Measurements from ENCODE around the gene OXT.
A peak's percentile ranks its signal among the peaks of the same experiment; 100 is the strongest.

OXT gene

GRCh38 chr20:3094848-3095629, 23.6 kb downstream of the OXT start:
- H3K4me3 ChIP-seq (replicated peaks; ENCODE audit: low read depth, low read length): no peak overlapping the region

GRCh38 chr20:3100480-3100879, 29.1 kb downstream of the OXT start:
- H3K27me3 ChIP-seq (replicated peaks; ENCODE audit: control insufficient read depth, insufficient read depth, low read length): no peaks in the 10 kb centered on the region
- DNase-seq (ENCODE audit: extremely low read depth, insufficient read length): no peak
- no peak for TF ChIP-seq CTCF (IDR thresholded peaks at IDR 0.05; ENCODE audit: insufficient read depth, low read length, poor library complexity, severe bottlenecking)
- no peak overlapping the region for H3K4me3 ChIP-seq (replicated peaks; ENCODE audit: low read depth, low read length)
- no peaks in the 10 kb centered on the region for H3K36me3 ChIP-seq (ENCODE audit: control insufficient read depth, insufficient read depth, low read length)

More at GRCh38 chr20:3094848-3095629, 23.6 kb downstream of the OXT start:
- no peak for DNase-seq (ENCODE audit: extremely low read depth, insufficient read length)
- no peaks in the 10 kb centered on the region; the same call in 1 of the 2 replicates for H3K27me3 ChIP-seq (replicated peaks; ENCODE audit: control insufficient read depth, insufficient read depth, low read length)
- H3K36me3 ChIP-seq (ENCODE audit: control insufficient read depth, insufficient read depth, low read length): no peaks in the 10 kb centered on the region
- TF ChIP-seq CTCF (IDR thresholded peaks at IDR 0.05; ENCODE audit: insufficient read depth, low read length, poor library complexity, severe bottlenecking): no peak

DNA sequence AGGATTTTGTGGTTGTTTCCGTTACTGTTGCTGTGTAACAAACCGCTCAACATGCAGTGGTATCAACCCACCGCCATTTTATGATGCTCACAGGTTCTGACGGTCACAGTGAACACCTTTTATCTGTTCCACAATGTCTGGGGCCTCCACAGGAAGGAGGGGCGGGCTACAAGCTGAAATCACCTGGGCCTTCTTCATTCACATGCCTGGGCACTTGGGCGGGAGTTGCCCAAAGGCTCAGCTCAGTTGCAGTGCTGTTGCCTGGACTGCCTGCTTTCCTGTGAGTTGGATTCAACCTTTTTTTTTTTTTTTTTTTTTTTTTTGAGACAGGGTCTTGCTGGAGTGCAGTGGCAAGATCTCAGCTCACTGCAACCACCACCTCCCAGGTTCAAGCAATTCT, 29.8 kb downstream of the OXT start:
- Histone ChIP-seq H3K27me3 (replicated peaks; ENCODE audit: control insufficient read depth, insufficient read depth, low read length) (no peaks in the 10 kb centered on the region), H3K36me3 (ENCODE audit: control insufficient read depth, insufficient read depth, low read length) (no peaks in the 10 kb centered on the region), H3K4me3 (replicated peaks; ENCODE audit: low read depth, low read length) (no peak overlapping the region)
- TF ChIP-seq CTCF (IDR thresholded peaks at IDR 0.05; ENCODE audit: insufficient read depth, low read length, poor library complexity, severe bottlenecking): no peak
- no peak for DNase-seq (ENCODE audit: extremely low read depth, insufficient read length)

DNA sequence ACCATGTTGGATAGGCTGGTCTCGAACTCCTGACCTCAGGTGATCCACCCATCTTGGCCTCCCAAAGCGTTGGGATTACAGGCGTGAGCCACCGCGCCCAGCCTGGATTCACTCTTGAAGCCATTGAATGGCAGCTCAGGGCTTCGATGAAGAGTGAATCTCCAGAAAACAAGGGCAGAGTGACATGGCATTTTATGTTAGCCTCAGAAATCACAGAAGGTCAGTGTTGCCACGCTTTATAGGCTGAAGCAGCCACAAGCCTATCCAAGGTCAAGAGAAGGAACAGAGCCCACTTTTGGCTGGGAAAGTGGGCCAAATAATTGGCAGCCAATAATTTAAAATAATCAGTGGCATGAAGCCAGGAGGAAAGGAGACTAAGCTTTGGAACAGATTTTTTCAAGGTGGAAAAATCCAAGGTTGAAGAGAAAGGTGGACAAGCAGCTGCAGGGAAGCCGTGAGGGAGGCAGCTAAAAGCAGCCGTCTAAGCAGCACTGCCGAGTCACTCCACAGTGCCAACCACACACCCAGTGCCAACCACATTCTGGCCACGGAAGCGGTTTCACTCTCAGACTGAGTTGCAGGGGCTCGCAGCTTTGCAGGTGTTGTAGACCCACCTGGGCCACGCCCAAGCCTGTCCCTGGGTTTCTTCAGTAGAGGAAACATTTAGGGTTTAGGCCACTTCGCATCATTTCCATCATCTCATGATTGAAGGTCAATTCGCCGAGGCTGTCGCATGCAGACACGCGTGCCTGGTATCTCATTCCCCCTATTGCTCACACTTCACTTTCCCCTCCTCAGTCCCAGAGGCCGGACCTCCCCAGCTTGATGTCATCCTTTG, 30.5 kb downstream of the OXT start:
- H3K36me3 ChIP-seq (ENCODE audit: control insufficient read depth, insufficient read depth, low read length): no peaks in the 10 kb centered on the region
- peak; percentile 44 for DNase-seq (ENCODE audit: extremely low read depth, insufficient read length)
- H3K4me3 ChIP-seq (replicated peaks; ENCODE audit: low read depth, low read length): no peak overlapping the region
- TF ChIP-seq CTCF (IDR thresholded peaks at IDR 0.05; ENCODE audit: insufficient read depth, low read length, poor library complexity, severe bottlenecking): no peak
- no peaks in the 10 kb centered on the region for H3K27me3 ChIP-seq (replicated peaks; ENCODE audit: control insufficient read depth, insufficient read depth, low read length)

- Histone ChIP-seq H3K36me3 (ENCODE audit: control insufficient read depth, insufficient read depth, low read length) (no peaks in the 10 kb centered on the region), H3K27me3 (replicated peaks; ENCODE audit: control insufficient read depth, insufficient read depth, low read length) (no peaks in the 10 kb centered on the region), H3K4me3 (replicated peaks; ENCODE audit: low read depth, low read length) (no peak overlapping the region)
- TF ChIP-seq CTCF (IDR thresholded peaks at IDR 0.05; ENCODE audit: insufficient read depth, low read length, poor library complexity, severe bottlenecking): no peak
- DNase-seq (ENCODE audit: extremely low read depth, insufficient read length): no peak
Observed at GRCh38 chr20:3102575-3103368, 31.4 kb downstream of the OXT start.
